HCT116 (cell line): ENCODE data around the gene TRDMT1. TPM values are rescaled to one million over a fixed set of nuclear protein-coding genes. Genes with fewer than 3 reads are reported as not detected.

Experiments used
- ATAC-seq: fragments of 200-7000 bp; cut with Tn5 transposase; 2 replicates; pipeline ENCODE4 v1.9.1; 2020; ENCODE audit warnings: mild to moderate bottlenecking, moderate library complexity
- BruUV-seq: library from RNA; stranded (reverse); fragments of 400-500 nt; replicated peaks from 2 replicates; lab custom pipeline; 2021; lab: Mats Ljungman, UMichigan
- CTCF ChIA-PET: fragments of 300-600 bp; sonication (Branson Sonifier 250); formaldehyde crosslinking; loops from one replicate; lab custom pipeline; 2021; ENCODE audit warnings: antibody characterized with exemption; lab: Charles Lee
- POLR2A ChIA-PET: fragments of 300-600, 350-600 bp; sonication (Branson Sonifier 250); formaldehyde crosslinking; loops from one replicate; lab custom pipeline; 2021; ENCODE audit warnings: antibody characterized with exemption; lab: Charles Lee
- RAD21 ChIA-PET, 2 experiments: fragments of 300-600 bp; sonication (Branson Sonifier 250); formaldehyde crosslinking; loops; one replicate each; lab custom pipeline; 2023; ENCODE audit warnings: low total read pairs in 2 of 2; ENCODE audit not compliant: uncharacterized antibody in 2 of 2, unreplicated experiment in 2 of 2, low non-redundant PET in 1 of 2; lab: Charles Lee
- DNase-seq: peaks from one replicate; pipeline ENCODE4 v3.0.0-alpha.2; 2010; ENCODE audit warnings: low read depth, low spot score
- H2AFZ ChIP-seq: fragments of 200-600 bp; shearing (Covaris generic), sonication (generic); 2 replicates; pipeline ENCODE4 v1.6.1; 2017; ENCODE audit warnings: low read depth, mixed run types, mixed read lengths, antibody characterized with exemption, low read length; ENCODE audit not compliant: poor library complexity, severe bottlenecking
- H3K27ac ChIP-seq: 2 replicates; pipeline ENCODE4 v1.5.1; 2012; ENCODE audit warnings: low read depth, low read length
- H3K27me3 ChIP-seq: fragments of 200-600 bp; sonication (generic); 2 replicates; pipeline ENCODE4 v1.6.1; 2016; ENCODE audit warnings: mixed run types, low read length, mixed read lengths; ENCODE audit not compliant: insufficient read depth
- H3K36me3 ChIP-seq, 2 experiments: fragments of 200-500 bp in 1 of 2; fragments of 200-600 bp in 1 of 2; sonication (Bioruptor generic) in 1 of 2; sonication (generic) in 1 of 2; 2 replicates each; pipeline versions ENCODE4 v1.5.1 to v1.6.1; 2014 to 2016; ENCODE audit warnings: low read length in 2 of 2, inconsistent platforms in 1 of 2, mixed read lengths in 1 of 2, mixed run types in 1 of 2; ENCODE audit not compliant: insufficient read depth in 2 of 2, control insufficient read depth in 1 of 2
- H3K4me1 ChIP-seq, 2 experiments: fragments of 200-600 bp in 1 of 2; sonication (generic) in 1 of 2; 2 replicates each; pipeline versions ENCODE4 v1.5.1 to v1.6.1; 2012 to 2017; ENCODE audit warnings: low read length in 2 of 2, inconsistent platforms in 1 of 2, mild to moderate bottlenecking in 1 of 2, mixed read lengths in 1 of 2, mixed run types in 1 of 2, moderate library complexity in 1 of 2; ENCODE audit not compliant: insufficient read depth in 2 of 2, control insufficient read depth in 1 of 2
- H3K4me2 ChIP-seq: fragments of 200-600 bp; sonication (generic); 2 replicates; pipeline ENCODE4 v1.6.1; 2017; ENCODE audit warnings: mixed run types, low read length, mixed read lengths
- H3K4me3 ChIP-seq, 2 experiments: fragments of 200-600 bp in 1 of 2; sonication (generic) in 1 of 2; replicated peaks in 1 of 2; 2 replicates each; pipeline ENCODE4 v1.5.1; 2011 to 2016; ENCODE audit warnings: low read length in 2 of 2, control low read depth in 1 of 2, low read depth in 1 of 2, mild to moderate bottlenecking in 1 of 2, mixed read lengths in 1 of 2, mixed run types in 1 of 2
- H3K79me2 ChIP-seq: fragments of 200-600 bp; sonication (generic); 2 replicates; pipeline ENCODE4 v1.6.1; 2017; ENCODE audit warnings: mild to moderate bottlenecking, mixed run types, low read length, moderate library complexity, mixed read lengths; ENCODE audit not compliant: insufficient read depth
- H3K9ac ChIP-seq: fragments of 200-600 bp; sonication (generic); 2 replicates; pipeline ENCODE4 v1.6.1; 2016; ENCODE audit warnings: low read length, mixed read lengths
- H3K9me2 ChIP-seq: fragments of 200-600 bp; sonication (generic), shearing (Covaris generic); 2 replicates; pipeline ENCODE4 v1.6.1; 2017; ENCODE audit warnings: mixed run types, mild to moderate bottlenecking, moderate library complexity; ENCODE audit not compliant: insufficient read depth
- H3K9me3 ChIP-seq, 2 experiments: fragments of 200-500 bp in 1 of 2; fragments of 200-600 bp in 1 of 2; sonication (Bioruptor generic) in 1 of 2; sonication (generic) in 1 of 2; 2 replicates each; pipeline ENCODE4 v1.6.1; 2014 to 2017; ENCODE audit warnings: low read length in 2 of 2, mixed read lengths in 2 of 2, inconsistent platforms in 1 of 2, low read depth in 1 of 2, mild to moderate bottlenecking in 1 of 2, mixed run types in 1 of 2, moderate library complexity in 1 of 2; ENCODE audit not compliant: control insufficient read depth in 1 of 2, insufficient read depth in 1 of 2
- H4K20me1 ChIP-seq: fragments of 200-600 bp; sonication (generic), shearing (Covaris generic); 2 replicates; pipeline ENCODE4 v1.6.1; 2017; ENCODE audit warnings: mixed run types, mild to moderate bottlenecking, moderate library complexity; ENCODE audit not compliant: insufficient read depth
- CTCF ChIP-seq, 3 experiments: fragments of 200-600 bp in 1 of 3; sonication (generic) in 1 of 3; IDR thresholded peaks in 2 of 3; conservative IDR thresholded peaks in 1 of 3; 2 replicates each; pipeline ENCODE4 v1.5.1; 2012 to 2017; ENCODE audit warnings: low read depth in 2 of 3, low read length in 2 of 3, antibody characterized with exemption in 1 of 3, borderline replicate concordance in 1 of 3, control low read depth in 1 of 3, mild to moderate bottlenecking in 1 of 3, mixed read lengths in 1 of 3, mixed run types in 1 of 3, moderate library complexity in 1 of 3; ENCODE audit not compliant: insufficient read depth in 1 of 3
- ELF1 ChIP-seq: IDR thresholded peaks from 2 replicates; pipeline ENCODE4 v1.6.1; 2012; ENCODE audit warnings: low read depth, borderline replicate concordance
- FOSL1 ChIP-seq: IDR thresholded peaks from 2 replicates; pipeline ENCODE4 v1.6.1; 2012; ENCODE audit warnings: low read depth
- TCF7L2 ChIP-seq: IDR thresholded peaks from 2 replicates; pipeline ENCODE4 v1.7.0; 2011; ENCODE audit warnings: borderline replicate concordance, inconsistent platforms; ENCODE audit not compliant: insufficient read depth, insufficient read length; ENCODE audit errors: extremely low read depth
- ZBTB33 ChIP-seq: IDR thresholded peaks from 2 replicates; pipeline ENCODE4 v1.6.1; 2011; ENCODE audit warnings: mild to moderate bottlenecking, low read length, moderate library complexity; ENCODE audit not compliant: insufficient replicate concordance; ENCODE audit errors: extremely low read depth
- intact Hi-C: fragments of 100-400 bp; cut with micrococcal nuclease; formaldehyde crosslinking; loops from 2 replicates; pipeline ENCODE4 v1.10.0; 2022
- total RNA-seq: library from RNA; stranded (reverse); gene quantifications from one replicate; pipeline ENCODE4 v1.2.1, GENCODE V29; 2021; ENCODE audit not compliant: unreplicated experiment

Gene TRDMT1
- total RNA-seq, 1 experiment from 2014 or later: 8.6 TPM

GRCh38 chr10:17181751-17182150 lies 19.7 kb downstream of the TRDMT1 start:
- POLR2A ChIA-PET: interaction anchor here (1.2 kb wide), 1 partner anchor 20 kb away, joined by 3 read pairs; the partner anchor contains the start of gene TRDMT1
- Histone ChIP-seq H2AFZ (no peak overlapping the region), H3K27ac (no peak overlapping the region), H3K27me3 (no peaks in the 10 kb centered on the region), H3K4me1 (peaks cover 0 to 5% of the 10 kb centered on the region in 2 experiments; a peak in 1 of 4 replicates), H3K9me2 (no peaks in the 10 kb centered on the region), H3K4me3 (no peak overlapping the region), H3K9ac (no peak overlapping the region), H3K4me2 (no peak overlapping the region), H4K20me1 (no peaks in the 10 kb centered on the region), H3K9me3 (no peaks in the 10 kb centered on the region), H3K79me2 (no peaks in the 10 kb centered on the region), H3K36me3 (no peaks in the 10 kb centered on the region)
- ATAC-seq (no peak), DNase-seq (no peak)
- RAD21 ChIA-PET: no interaction called here
- intact Hi-C loops: no loop called here
- CTCF ChIA-PET: interaction anchor here (0.8 kb wide), 1 partner anchor 206 kb away, joined by 3 read pairs; no protein-coding TSS in a partner anchor
- TF ChIP-seq CTCF (IDR thresholded peaks at IDR 0.05 in 2 of 3, conservative IDR thresholded peaks at IDR 0.05 in 1 of 3; ENCODE audit: borderline replicate concordance in 1 of 3, insufficient read depth in 1 of 3, low read depth in 2 of 3, low read length in 2 of 3) (no peak), FOSL1 (no peak), ELF1 (no peak), ZBTB33 (no peak), TCF7L2 (no peak)
- BruUV-seq: no TSS peak
